HEK293 (cell line): Measurements from ENCODE around the gene CD44.

ENCODE experiments used
- CTCF ChIA-PET: fragments of 350-600 bp; formaldehyde crosslinking; extraction: SDS; loops from one replicate; lab custom pipeline; 2021; ENCODE audit warnings: antibody characterized with exemption; lab: Yijun Ruan, JAX
- POLR2A ChIA-PET: fragments of 300-600 bp; formaldehyde crosslinking; extraction: SDS; loops from one replicate; lab custom pipeline; 2020; ENCODE audit warnings: antibody characterized with exemption, inconsistent platforms; lab: Yijun Ruan, JAX
- H3K27ac ChIP-seq: fragments of 200-500 bp; sonication (Bioruptor generic); 2 replicates; pipeline ENCODE4 v1.5.1; 2014; ENCODE audit warnings: low read depth, low read length, control low read depth, inconsistent platforms; ENCODE audit errors: extremely low read depth
- H3K36me3 ChIP-seq, 2 experiments: fragments of 200-500 bp in 1 of 2; sonication (Bioruptor generic) in 1 of 2; 1 replicate in 1 of 2; 2 replicates in 1 of 2; pipeline ENCODE4 v1.5.1; 2014 to 2017; ENCODE audit warnings: inconsistent platforms in 2 of 2, low read length in 2 of 2; ENCODE audit not compliant: control insufficient read depth in 2 of 2, insufficient read depth in 1 of 2
- H3K4me1 ChIP-seq: fragments of 200-500 bp; sonication (Bioruptor generic); 2 replicates; pipeline ENCODE4 v1.5.1; 2014; ENCODE audit warnings: mild to moderate bottlenecking, low read length, inconsistent platforms; ENCODE audit not compliant: control insufficient read depth, insufficient read depth
- H3K4me3 ChIP-seq: 2 replicates; pipeline ENCODE4 v1.5.1; 2011; ENCODE audit warnings: low read depth, mild to moderate bottlenecking, control low read depth, low read length, moderate library complexity
- H3K9me3 ChIP-seq: fragments of 200-500 bp; sonication (Bioruptor generic); 2 replicates; pipeline ENCODE4 v1.5.1; 2014; ENCODE audit warnings: low read depth, low read length, inconsistent platforms; ENCODE audit not compliant: control insufficient read depth, insufficient read depth
- GLIS1 ChIP-seq: fragments of 450-650 bp; formaldehyde crosslinking; IDR thresholded peaks from 2 replicates; pipeline ENCODE4 v1.5.1; 2016; ENCODE audit warnings: missing biosample characterization, missing genetic modification characterization
- GLIS2 ChIP-seq: fragments of 450-650 bp; formaldehyde crosslinking; IDR thresholded peaks from 2 replicates; pipeline ENCODE4 v1.5.1; 2016; ENCODE audit warnings: missing biosample characterization, missing genetic modification characterization
- KLF1 ChIP-seq: fragments of 450-650 bp; formaldehyde crosslinking; IDR thresholded peaks from 2 replicates; pipeline ENCODE4 v1.5.1; 2016; ENCODE audit warnings: missing biosample characterization, missing genetic modification characterization
- KLF17 ChIP-seq: fragments of 450-650 bp; formaldehyde crosslinking; IDR thresholded peaks from 2 replicates; pipeline ENCODE4 v1.5.1; 2016; ENCODE audit warnings: missing biosample characterization, missing genetic modification characterization
- KLF9 ChIP-seq: fragments of 450-650 bp; formaldehyde crosslinking; IDR thresholded peaks from 2 replicates; pipeline ENCODE4 v1.5.1; 2016; ENCODE audit warnings: missing biosample characterization, missing genetic modification characterization, low read depth
- REPIN1 ChIP-seq: fragments of 450-650 bp; formaldehyde crosslinking; IDR thresholded peaks from 2 replicates; pipeline ENCODE4 v1.5.1; 2017; ENCODE audit warnings: missing biosample characterization, missing genetic modification characterization, low read depth
- TRIM28 ChIP-seq: IDR thresholded peaks from 2 replicates; pipeline ENCODE4 v1.6.1; 2011; ENCODE audit warnings: low read length, control low read depth, borderline replicate concordance
- ZBTB10 ChIP-seq: fragments of 450-650 bp; formaldehyde crosslinking; IDR thresholded peaks from 2 replicates; pipeline ENCODE4 v1.5.1; 2016; ENCODE audit warnings: missing biosample characterization, missing genetic modification characterization
- ZBTB20 ChIP-seq: fragments of 450-650 bp; formaldehyde crosslinking; IDR thresholded peaks from 2 replicates; pipeline ENCODE4 v1.5.1; 2016; ENCODE audit warnings: missing biosample characterization, missing genetic modification characterization
- ZBTB48 ChIP-seq: fragments of 450-650 bp; formaldehyde crosslinking; IDR thresholded peaks from 2 replicates; pipeline ENCODE4 v1.5.1; 2016; ENCODE audit warnings: missing biosample characterization, missing genetic modification characterization
- ZFHX2 ChIP-seq: fragments of 450-650 bp; formaldehyde crosslinking; conservative IDR thresholded peaks from 2 replicates; pipeline ENCODE4 v1.5.1; 2016; ENCODE audit warnings: missing biosample characterization, missing genetic modification characterization
- ZFP69B ChIP-seq: fragments of 450-650 bp; formaldehyde crosslinking; IDR thresholded peaks from 2 replicates; pipeline ENCODE4 v1.5.1; 2016; ENCODE audit warnings: missing biosample characterization, missing genetic modification characterization
- ZNF335 ChIP-seq: fragments of 450-650 bp; formaldehyde crosslinking; conservative IDR thresholded peaks from 2 replicates; pipeline ENCODE4 v1.5.1; 2016; ENCODE audit warnings: missing biosample characterization, missing genetic modification characterization
- ZNF596 ChIP-seq: fragments of 450-650 bp; IDR thresholded peaks from 2 replicates; pipeline ENCODE4 v1.5.0; 2018; ENCODE audit warnings: missing biosample characterization, mild to moderate bottlenecking, missing genetic modification characterization, moderate library complexity
- ZNF600 ChIP-seq: fragments of 450-650 bp; formaldehyde crosslinking; IDR thresholded peaks from 2 replicates; pipeline ENCODE4 v1.5.1; 2016; ENCODE audit warnings: missing biosample characterization, missing genetic modification characterization
- ZNF629 ChIP-seq: fragments of 450-650 bp; formaldehyde crosslinking; IDR thresholded peaks from 2 replicates; pipeline ENCODE4 v1.5.1; 2017; ENCODE audit warnings: missing biosample characterization, missing genetic modification characterization
- ZNF677 ChIP-seq: fragments of 450-650 bp; IDR thresholded peaks from 2 replicates; pipeline ENCODE4 v1.5.0; 2018; ENCODE audit warnings: missing biosample characterization, mild to moderate bottlenecking, missing genetic modification characterization, moderate library complexity
- ZNF692 ChIP-seq: fragments of 450-650 bp; formaldehyde crosslinking; IDR thresholded peaks from 2 replicates; pipeline ENCODE4 v1.5.1; 2016; ENCODE audit warnings: missing biosample characterization, missing genetic modification characterization
- ZNF777 ChIP-seq: fragments of 450-650 bp; formaldehyde crosslinking; IDR thresholded peaks from 2 replicates; pipeline ENCODE4 v1.5.1; 2017; ENCODE audit warnings: missing biosample characterization, missing genetic modification characterization, borderline replicate concordance
- TF ChIP-seq, protein P1 (sequence below): fragments of 450-650 bp; formaldehyde crosslinking; IDR thresholded peaks from 2 replicates; pipeline ENCODE4 v1.5.1; 2016; ENCODE audit warnings: missing biosample characterization, missing genetic modification characterization
- TF ChIP-seq, protein P2 (sequence below): fragments of 450-650 bp; formaldehyde crosslinking; optimal IDR thresholded peaks from 2 replicates; pipeline ENCODE3; 2016; ENCODE audit warnings: missing biosample characterization, mild to moderate bottlenecking, missing genetic modification characterization
- TF ChIP-seq, protein P3 (sequence below): sonication (generic); formaldehyde crosslinking; IDR thresholded peaks from 2 replicates; pipeline ENCODE4 v1.8.1; 2022; ENCODE audit warnings: mild to moderate bottlenecking, moderate library complexity, missing genetic modification reagents
- TF ChIP-seq, protein P4 (sequence below): fragments of 450-650 bp; formaldehyde crosslinking; IDR thresholded peaks from 2 replicates; pipeline ENCODE4 v1.5.1; 2017; ENCODE audit warnings: missing biosample characterization, missing genetic modification characterization

Gene CD44

GRCh38 chr11:35138943-35139721 is at the start of gene CD44:
CD44 (plus strand) TSS chr11:35139171; CDS start chr11:35139304, 133 bp downstream.
- CTCF ChIA-PET = interaction anchor here (1.2 kb wide), 1 partner anchor 24 kb away, joined by 5 read pairs; no protein-coding TSS in a partner anchor
- Histone ChIP-seq H3K4me3 (peak within 1 kb of the TSS; percentile 81), H3K27ac (no peak within 1 kb of the TSS; the same call in 1 of the 2 replicates), H3K4me1 (no peaks in the 10 kb centered on the region), H3K9me3 (no peaks in the 10 kb centered on the region), H3K36me3 (no peaks in the 10 kb centered on the region)
- POLR2A ChIA-PET = interaction anchor here (0.6 to 0.9 kb wide), 3 partner anchors 12 to 108 kb away, joined by 3 read pairs; no protein-coding TSS in a partner anchor
- TF ChIP-seq, protein P1, sequence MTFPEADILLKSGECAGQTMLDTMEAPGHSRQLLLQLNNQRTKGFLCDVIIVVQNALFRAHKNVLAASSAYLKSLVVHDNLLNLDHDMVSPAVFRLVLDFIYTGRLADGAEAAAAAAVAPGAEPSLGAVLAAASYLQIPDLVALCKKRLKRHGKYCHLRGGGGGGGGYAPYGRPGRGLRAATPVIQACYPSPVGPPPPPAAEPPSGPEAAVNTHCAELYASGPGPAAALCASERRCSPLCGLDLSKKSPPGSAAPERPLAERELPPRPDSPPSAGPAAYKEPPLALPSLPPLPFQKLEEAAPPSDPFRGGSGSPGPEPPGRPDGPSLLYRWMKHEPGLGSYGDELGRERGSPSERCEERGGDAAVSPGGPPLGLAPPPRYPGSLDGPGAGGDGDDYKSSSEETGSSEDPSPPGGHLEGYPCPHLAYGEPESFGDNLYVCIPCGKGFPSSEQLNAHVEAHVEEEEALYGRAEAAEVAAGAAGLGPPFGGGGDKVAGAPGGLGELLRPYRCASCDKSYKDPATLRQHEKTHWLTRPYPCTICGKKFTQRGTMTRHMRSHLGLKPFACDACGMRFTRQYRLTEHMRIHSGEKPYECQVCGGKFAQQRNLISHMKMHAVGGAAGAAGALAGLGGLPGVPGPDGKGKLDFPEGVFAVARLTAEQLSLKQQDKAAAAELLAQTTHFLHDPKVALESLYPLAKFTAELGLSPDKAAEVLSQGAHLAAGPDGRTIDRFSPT (tag by site-specific recombination) = peak; percentile 59; the same call in 1 of the 2 replicates
- TF ChIP-seq ZNF596 (tag by site-specific recombination) (no peak), ZBTB10 (tag by site-specific recombination) (0 out of 2 replicates have a peak, but pooled peaks have one; percentile 15), ZNF335 (tag by site-specific recombination) (peak; percentile 75), ZNF600 (tag by site-specific recombination) (peak; percentile 81), ZFP69B (tag by site-specific recombination) (0 out of 2 replicates have a peak, but pooled peaks have one; percentile 31), ZBTB48 (peak; percentile 31), REPIN1 (tag by site-specific recombination) (no peak), KLF1 (tag by site-specific recombination) (peak; percentile 90), ZFHX2 (tag by site-specific recombination) (0 out of 2 replicates have a peak, but pooled peaks have one; percentile 15), ZNF777 (tag by site-specific recombination) (peak; percentile 32; the same call in 1 of the 2 replicates), ZNF629 (tag by site-specific recombination) (0 out of 2 replicates have a peak, but pooled peaks have one; percentile 15), ZNF692 (tag by site-specific recombination) (peak; percentile 72), ZNF677 (no peak), KLF9 (tag by site-specific recombination) (peak; percentile 20; the same call in 1 of the 2 replicates), TRIM28 (no peak), GLIS1 (tag by site-specific recombination) (no peak; the same call in 1 of the 2 replicates), GLIS2 (peak; percentile 70), KLF17 (peak; percentile 46; the same call in 1 of the 2 replicates), ZBTB20 (tag by site-specific recombination) (peak; percentile 70)
- TF ChIP-seq, protein P2, sequence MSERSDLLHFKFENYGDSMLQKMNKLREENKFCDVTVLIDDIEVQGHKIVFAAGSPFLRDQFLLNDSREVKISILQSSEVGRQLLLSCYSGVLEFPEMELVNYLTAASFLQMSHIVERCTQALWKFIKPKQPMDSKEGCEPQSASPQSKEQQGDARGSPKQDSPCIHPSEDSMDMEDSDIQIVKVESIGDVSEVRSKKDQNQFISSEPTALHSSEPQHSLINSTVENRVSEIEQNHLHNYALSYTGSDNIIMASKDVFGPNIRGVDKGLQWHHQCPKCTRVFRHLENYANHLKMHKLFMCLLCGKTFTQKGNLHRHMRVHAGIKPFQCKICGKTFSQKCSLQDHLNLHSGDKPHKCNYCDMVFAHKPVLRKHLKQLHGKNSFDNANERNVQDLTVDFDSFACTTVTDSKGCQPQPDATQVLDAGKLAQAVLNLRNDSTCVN (tag by site-specific recombination) = peak; percentile 55
- TF ChIP-seq, protein P3, sequence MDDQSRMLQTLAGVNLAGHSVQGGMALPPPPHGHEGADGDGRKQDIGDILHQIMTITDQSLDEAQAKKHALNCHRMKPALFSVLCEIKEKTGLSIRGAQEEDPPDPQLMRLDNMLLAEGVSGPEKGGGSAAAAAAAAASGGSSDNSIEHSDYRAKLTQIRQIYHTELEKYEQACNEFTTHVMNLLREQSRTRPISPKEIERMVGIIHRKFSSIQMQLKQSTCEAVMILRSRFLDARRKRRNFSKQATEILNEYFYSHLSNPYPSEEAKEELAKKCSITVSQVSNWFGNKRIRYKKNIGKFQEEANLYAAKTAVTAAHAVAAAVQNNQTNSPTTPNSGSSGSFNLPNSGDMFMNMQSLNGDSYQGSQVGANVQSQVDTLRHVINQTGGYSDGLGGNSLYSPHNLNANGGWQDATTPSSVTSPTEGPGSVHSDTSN (CRISPR knock-in tag) = peak; percentile 64; the same call in 1 of the 2 replicates
- TF ChIP-seq, protein P4, sequence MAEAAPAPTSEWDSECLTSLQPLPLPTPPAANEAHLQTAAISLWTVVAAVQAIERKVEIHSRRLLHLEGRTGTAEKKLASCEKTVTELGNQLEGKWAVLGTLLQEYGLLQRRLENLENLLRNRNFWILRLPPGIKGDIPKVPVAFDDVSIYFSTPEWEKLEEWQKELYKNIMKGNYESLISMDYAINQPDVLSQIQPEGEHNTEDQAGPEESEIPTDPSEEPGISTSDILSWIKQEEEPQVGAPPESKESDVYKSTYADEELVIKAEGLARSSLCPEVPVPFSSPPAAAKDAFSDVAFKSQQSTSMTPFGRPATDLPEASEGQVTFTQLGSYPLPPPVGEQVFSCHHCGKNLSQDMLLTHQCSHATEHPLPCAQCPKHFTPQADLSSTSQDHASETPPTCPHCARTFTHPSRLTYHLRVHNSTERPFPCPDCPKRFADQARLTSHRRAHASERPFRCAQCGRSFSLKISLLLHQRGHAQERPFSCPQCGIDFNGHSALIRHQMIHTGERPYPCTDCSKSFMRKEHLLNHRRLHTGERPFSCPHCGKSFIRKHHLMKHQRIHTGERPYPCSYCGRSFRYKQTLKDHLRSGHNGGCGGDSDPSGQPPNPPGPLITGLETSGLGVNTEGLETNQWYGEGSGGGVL (tag by site-specific recombination) = peak; percentile 18; the same call in 1 of the 2 replicates
